ENCODE data around the gene CFH.

Gene CFH

GRCh38 chr1:196773713-196774112 is 121.9 kb downstream of the CFH start:
- Histone ChIP-seq H3K27me3 (ENCODE audit: control insufficient read depth, low read length) (no peaks in the 10 kb centered on the region), H3K4me1 (ENCODE audit: control insufficient read depth, low read length) (no peaks in the 10 kb centered on the region), H4K20me1 (ENCODE audit: control insufficient read depth, insufficient read depth, low read depth, low read length) (no peaks in the 10 kb centered on the region), H3K9me3 (ENCODE audit: control insufficient read depth, insufficient read depth, low read length) (no peaks in the 10 kb centered on the region), H3F3A (ENCODE audit: control insufficient read depth, insufficient read depth) (no peaks in the 10 kb centered on the region), H3K27ac (ENCODE audit: low read depth, low read length) (no peak overlapping the region), H3K79me2 (ENCODE audit: control insufficient read depth, low read length) (no peaks in the 10 kb centered on the region), H3K4me3 (ENCODE audit: low read length) (no peak overlapping the region), H3K36me3 (ENCODE audit: control insufficient read depth, low read length) (no peaks in the 10 kb centered on the region), H3K9me2 (replicated peaks; ENCODE audit: control insufficient read depth, low read length) (no peaks in the 10 kb centered on the region), H3K4me2 (ENCODE audit: low read length) (no peak overlapping the region)
- TF ChIP-seq, protein P1, sequence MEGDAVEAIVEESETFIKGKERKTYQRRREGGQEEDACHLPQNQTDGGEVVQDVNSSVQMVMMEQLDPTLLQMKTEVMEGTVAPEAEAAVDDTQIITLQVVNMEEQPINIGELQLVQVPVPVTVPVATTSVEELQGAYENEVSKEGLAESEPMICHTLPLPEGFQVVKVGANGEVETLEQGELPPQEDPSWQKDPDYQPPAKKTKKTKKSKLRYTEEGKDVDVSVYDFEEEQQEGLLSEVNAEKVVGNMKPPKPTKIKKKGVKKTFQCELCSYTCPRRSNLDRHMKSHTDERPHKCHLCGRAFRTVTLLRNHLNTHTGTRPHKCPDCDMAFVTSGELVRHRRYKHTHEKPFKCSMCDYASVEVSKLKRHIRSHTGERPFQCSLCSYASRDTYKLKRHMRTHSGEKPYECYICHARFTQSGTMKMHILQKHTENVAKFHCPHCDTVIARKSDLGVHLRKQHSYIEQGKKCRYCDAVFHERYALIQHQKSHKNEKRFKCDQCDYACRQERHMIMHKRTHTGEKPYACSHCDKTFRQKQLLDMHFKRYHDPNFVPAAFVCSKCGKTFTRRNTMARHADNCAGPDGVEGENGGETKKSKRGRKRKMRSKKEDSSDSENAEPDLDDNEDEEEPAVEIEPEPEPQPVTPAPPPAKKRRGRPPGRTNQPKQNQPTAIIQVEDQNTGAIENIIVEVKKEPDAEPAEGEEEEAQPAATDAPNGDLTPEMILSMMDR (IDR thresholded peaks at IDR 0.05; ENCODE audit: low read depth, low read length, poor library complexity, severe bottlenecking), result no peak
- TF ChIP-seq EZH2phosphoT487 (IDR thresholded peaks at IDR 0.05; ENCODE audit: borderline replicate concordance, low read length), result no peak

DNA sequence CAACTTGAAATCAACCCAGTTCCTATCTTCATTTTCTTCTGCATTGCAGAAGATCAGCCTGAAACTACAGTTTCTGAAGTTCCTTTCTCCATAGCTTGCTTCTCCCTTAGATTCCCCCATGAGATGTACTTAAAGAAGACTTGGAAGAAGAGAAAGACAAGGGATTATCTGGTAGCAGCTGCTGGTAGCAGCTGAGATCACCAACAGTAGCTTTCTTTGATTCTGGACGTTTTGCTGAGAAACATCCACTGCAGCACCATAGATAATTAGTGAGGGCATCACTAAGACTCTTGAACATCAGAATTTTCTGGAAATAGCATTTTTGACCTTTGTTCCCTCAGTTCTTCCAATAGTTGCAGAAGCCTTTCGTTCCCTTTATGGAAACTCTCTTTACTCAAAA is 122.3 kb downstream of the CFH start:
- H3K4me2 ChIP-seq (ENCODE audit: low read length), result no peak overlapping the region

DNA sequence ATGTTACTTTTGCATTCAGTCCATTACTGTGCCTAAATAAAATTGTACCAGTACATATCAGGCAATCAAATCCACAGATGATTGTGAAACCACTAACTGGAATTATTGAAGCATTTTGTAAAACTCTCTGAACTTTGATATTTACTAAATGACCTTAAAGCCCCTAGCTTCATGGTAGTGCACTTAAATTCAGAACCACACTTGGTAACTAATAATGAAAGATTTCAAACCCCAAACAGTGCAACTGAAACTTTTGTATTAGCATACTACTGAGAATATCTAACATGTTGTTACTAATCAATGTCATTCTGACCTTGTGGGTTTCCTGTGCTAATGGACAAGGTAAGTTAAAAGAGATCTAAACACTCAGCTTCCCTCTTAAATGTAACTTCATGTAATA is 122.8 kb downstream of the CFH start, which contains the start of gene CFHR3:
Gene CFHR3, plus strand, starts transcription at position 238 of the 400 bp plus-strand sequence. Its CDS starts 47 bp downstream, at position 285.
- no peak within 1 kb of the TSS for H3K4me2 ChIP-seq (ENCODE audit: low read length)
- H3K4me3 ChIP-seq (ENCODE audit: low read length), result no peak within 1 kb of the TSS
- no peak within 1 kb of the TSS for H3K27ac ChIP-seq (ENCODE audit: low read depth, low read length)
- no peaks in the 10 kb centered on the region for H3K36me3 ChIP-seq (ENCODE audit: control insufficient read depth, low read length)
- no peaks in the 10 kb centered on the region for H3K9me2 ChIP-seq (replicated peaks; ENCODE audit: control insufficient read depth, low read length)
- H3K79me2 ChIP-seq (ENCODE audit: control insufficient read depth, low read length), result no peaks in the 10 kb centered on the region
- no peaks in the 10 kb centered on the region for H3F3A ChIP-seq (ENCODE audit: control insufficient read depth, insufficient read depth)
- no peaks in the 10 kb centered on the region for H3K27me3 ChIP-seq (ENCODE audit: control insufficient read depth, low read length)
- TF ChIP-seq EZH2phosphoT487 (IDR thresholded peaks at IDR 0.05; ENCODE audit: borderline replicate concordance, low read length), result no peak
- TF ChIP-seq, protein P1 (IDR thresholded peaks at IDR 0.05; ENCODE audit: low read depth, low read length, poor library complexity, severe bottlenecking), result no peak
- no peaks in the 10 kb centered on the region for H3K9me3 ChIP-seq (ENCODE audit: control insufficient read depth, insufficient read depth, low read length)
- no peaks in the 10 kb centered on the region for H4K20me1 ChIP-seq (ENCODE audit: control insufficient read depth, insufficient read depth, low read depth, low read length)
- no peaks in the 10 kb centered on the region for H3K4me1 ChIP-seq (ENCODE audit: control insufficient read depth, low read length)

More for the DNA sequence above, 122.3 kb downstream of the CFH start:
- Histone ChIP-seq H3K27me3 (ENCODE audit: control insufficient read depth, low read length) (no peaks in the 10 kb centered on the region), H3K27ac (ENCODE audit: low read depth, low read length) (no peak overlapping the region), H3K79me2 (ENCODE audit: control insufficient read depth, low read length) (no peaks in the 10 kb centered on the region), H3F3A (ENCODE audit: control insufficient read depth, insufficient read depth) (no peaks in the 10 kb centered on the region), H3K4me3 (ENCODE audit: low read length) (no peak overlapping the region), H4K20me1 (ENCODE audit: control insufficient read depth, insufficient read depth, low read depth, low read length) (no peaks in the 10 kb centered on the region), H3K9me3 (ENCODE audit: control insufficient read depth, insufficient read depth, low read length) (no peaks in the 10 kb centered on the region), H3K9me2 (replicated peaks; ENCODE audit: control insufficient read depth, low read length) (no peaks in the 10 kb centered on the region), H3K36me3 (ENCODE audit: control insufficient read depth, low read length) (no peaks in the 10 kb centered on the region), H3K4me1 (ENCODE audit: control insufficient read depth, low read length) (no peaks in the 10 kb centered on the region)
- TF ChIP-seq, protein P1 (IDR thresholded peaks at IDR 0.05; ENCODE audit: low read depth, low read length, poor library complexity, severe bottlenecking), result no peak
- TF ChIP-seq EZH2phosphoT487 (IDR thresholded peaks at IDR 0.05; ENCODE audit: borderline replicate concordance, low read length), result no peak
